Measurements from ENCODE around the gene SUPT6H.

SUPT6H gene

DNA sequence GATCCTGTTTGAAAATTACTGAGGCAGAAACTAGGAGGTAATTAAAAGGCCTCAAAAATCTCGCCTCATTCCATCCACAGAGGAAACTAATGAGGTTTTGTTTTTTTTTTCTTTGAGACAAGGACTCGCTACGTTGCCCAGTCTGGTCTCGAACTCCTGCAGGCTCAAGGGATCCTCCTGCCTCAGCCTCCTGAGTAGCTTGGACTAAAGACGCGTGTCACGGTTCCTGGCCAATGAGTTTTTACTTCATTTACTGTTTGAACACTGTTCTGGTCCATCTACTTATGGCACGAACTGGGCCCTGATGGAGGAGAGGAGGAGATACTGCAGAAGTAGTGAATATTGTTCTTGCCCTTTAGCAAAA is 16.4 kb upstream of the SUPT6H start (continued):
- TF ChIP-seq, protein P1, sequence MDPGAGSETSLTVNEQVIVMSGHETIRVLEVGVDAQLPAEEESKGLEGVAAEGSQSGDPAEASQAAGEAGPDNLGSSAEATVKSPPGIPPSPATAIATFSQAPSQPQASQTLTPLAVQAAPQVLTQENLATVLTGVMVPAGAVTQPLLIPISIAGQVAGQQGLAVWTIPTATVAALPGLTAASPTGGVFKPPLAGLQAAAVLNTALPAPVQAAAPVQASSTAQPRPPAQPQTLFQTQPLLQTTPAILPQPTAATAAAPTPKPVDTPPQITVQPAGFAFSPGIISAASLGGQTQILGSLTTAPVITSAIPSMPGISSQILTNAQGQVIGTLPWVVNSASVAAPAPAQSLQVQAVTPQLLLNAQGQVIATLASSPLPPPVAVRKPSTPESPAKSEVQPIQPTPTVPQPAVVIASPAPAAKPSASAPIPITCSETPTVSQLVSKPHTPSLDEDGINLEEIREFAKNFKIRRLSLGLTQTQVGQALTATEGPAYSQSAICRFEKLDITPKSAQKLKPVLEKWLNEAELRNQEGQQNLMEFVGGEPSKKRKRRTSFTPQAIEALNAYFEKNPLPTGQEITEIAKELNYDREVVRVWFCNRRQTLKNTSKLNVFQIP (CRISPR knock-in tag; IDR thresholded peaks at IDR 0.05; ENCODE audit: borderline replicate concordance, low read depth), result no peak
- no peak for TF ChIP-seq TOX (CRISPR knock-in tag; IDR thresholded peaks at IDR 0.05; ENCODE audit: borderline replicate concordance)

GRCh38 chr17:28646039-28646754 is 15.8 kb upstream of the SUPT6H start:
- ATAC-seq, result no peak
- TF ChIP-seq ISL1 (CRISPR knock-in tag; IDR thresholded peaks at IDR 0.05) (no peak), OSR1 (CRISPR knock-in tag; IDR thresholded peaks at IDR 0.05) (no peak), PATZ1 (CRISPR knock-in tag; IDR thresholded peaks at IDR 0.05; ENCODE audit: borderline replicate concordance) (no peak), ZFP30 (CRISPR knock-in tag; IDR thresholded peaks at IDR 0.05) (no peak), ZC3H10 (CRISPR knock-in tag; IDR thresholded peaks at IDR 0.05) (no peak), CREB5 (CRISPR knock-in tag; IDR thresholded peaks at IDR 0.05; ENCODE audit: low read depth) (no peak)

GRCh38 chr17:28648698-28649097 is 13.3 kb upstream of the SUPT6H start:
- no peak for ATAC-seq
- TF ChIP-seq GLIS3 (CRISPR knock-in tag; IDR thresholded peaks at IDR 0.05), result no peak
- no peak for TF ChIP-seq ZFP30 (CRISPR knock-in tag; IDR thresholded peaks at IDR 0.05)
- TF ChIP-seq PPARA (CRISPR knock-in tag; IDR thresholded peaks at IDR 0.05; ENCODE audit: borderline replicate concordance), result no peak
- no peak for TF ChIP-seq TOX (CRISPR knock-in tag; IDR thresholded peaks at IDR 0.05; ENCODE audit: borderline replicate concordance)
- TF ChIP-seq SNAI2 (CRISPR knock-in tag; IDR thresholded peaks at IDR 0.05), result no peak
- no peak for TF ChIP-seq ZNF70 (CRISPR knock-in tag; IDR thresholded peaks at IDR 0.05)
- TF ChIP-seq, protein P2, sequence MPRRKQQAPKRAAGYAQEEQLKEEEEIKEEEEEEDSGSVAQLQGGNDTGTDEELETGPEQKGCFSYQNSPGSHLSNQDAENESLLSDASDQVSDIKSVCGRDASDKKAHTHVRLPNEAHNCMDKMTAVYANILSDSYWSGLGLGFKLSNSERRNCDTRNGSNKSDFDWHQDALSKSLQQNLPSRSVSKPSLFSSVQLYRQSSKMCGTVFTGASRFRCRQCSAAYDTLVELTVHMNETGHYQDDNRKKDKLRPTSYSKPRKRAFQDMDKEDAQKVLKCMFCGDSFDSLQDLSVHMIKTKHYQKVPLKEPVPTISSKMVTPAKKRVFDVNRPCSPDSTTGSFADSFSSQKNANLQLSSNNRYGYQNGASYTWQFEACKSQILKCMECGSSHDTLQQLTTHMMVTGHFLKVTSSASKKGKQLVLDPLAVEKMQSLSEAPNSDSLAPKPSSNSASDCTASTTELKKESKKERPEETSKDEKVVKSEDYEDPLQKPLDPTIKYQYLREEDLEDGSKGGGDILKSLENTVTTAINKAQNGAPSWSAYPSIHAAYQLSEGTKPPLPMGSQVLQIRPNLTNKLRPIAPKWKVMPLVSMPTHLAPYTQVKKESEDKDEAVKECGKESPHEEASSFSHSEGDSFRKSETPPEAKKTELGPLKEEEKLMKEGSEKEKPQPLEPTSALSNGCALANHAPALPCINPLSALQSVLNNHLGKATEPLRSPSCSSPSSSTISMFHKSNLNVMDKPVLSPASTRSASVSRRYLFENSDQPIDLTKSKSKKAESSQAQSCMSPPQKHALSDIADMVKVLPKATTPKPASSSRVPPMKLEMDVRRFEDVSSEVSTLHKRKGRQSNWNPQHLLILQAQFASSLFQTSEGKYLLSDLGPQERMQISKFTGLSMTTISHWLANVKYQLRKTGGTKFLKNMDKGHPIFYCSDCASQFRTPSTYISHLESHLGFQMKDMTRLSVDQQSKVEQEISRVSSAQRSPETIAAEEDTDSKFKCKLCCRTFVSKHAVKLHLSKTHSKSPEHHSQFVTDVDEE (CRISPR knock-in tag; IDR thresholded peaks at IDR 0.05), result no peak
- no peak for TF ChIP-seq ESRRG (CRISPR knock-in tag; IDR thresholded peaks at IDR 0.05)
- TF ChIP-seq OSR1 (CRISPR knock-in tag; IDR thresholded peaks at IDR 0.05), result no peak
- no peak for TF ChIP-seq ZC3H10 (CRISPR knock-in tag; IDR thresholded peaks at IDR 0.05)

DNA sequence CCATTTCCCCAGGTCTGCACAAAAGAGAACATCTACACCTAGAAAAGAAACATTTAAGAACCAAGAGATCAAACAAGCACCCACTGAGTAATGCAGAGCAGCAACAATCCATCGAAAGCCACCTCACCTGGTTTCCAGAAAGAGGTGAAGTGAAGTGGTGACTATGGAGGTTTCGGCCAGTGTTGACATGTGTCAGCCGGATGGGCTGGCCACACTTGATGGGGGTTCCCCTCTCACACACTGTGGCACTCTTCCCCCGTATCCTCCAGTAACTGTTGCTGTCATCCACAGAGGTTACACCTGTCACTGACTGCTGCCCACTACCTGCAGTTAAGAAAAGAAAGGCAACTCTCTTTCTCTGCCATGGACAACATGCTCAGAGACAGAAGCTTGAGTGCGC is 6.8 kb upstream of the SUPT6H start:
- no peak for TF ChIP-seq ZFP3 (CRISPR knock-in tag; IDR thresholded peaks at IDR 0.05)
- TF ChIP-seq ESRRG (CRISPR knock-in tag; IDR thresholded peaks at IDR 0.05), result no peak
- TF ChIP-seq RARB (CRISPR knock-in tag; IDR thresholded peaks at IDR 0.05), result no peak
- no peak for TF ChIP-seq OSR1 (CRISPR knock-in tag; IDR thresholded peaks at IDR 0.05)
- TF ChIP-seq TCF4 (CRISPR knock-in tag; IDR thresholded peaks at IDR 0.05; ENCODE audit: borderline replicate concordance), result no peak
- TF ChIP-seq ZNF565 (CRISPR knock-in tag; conservative IDR thresholded peaks at IDR 0.05; ENCODE audit: low read depth), result no peak
- TF ChIP-seq BACH2 (CRISPR knock-in tag; IDR thresholded peaks at IDR 0.05; ENCODE audit: borderline replicate concordance), result no peak
- ATAC-seq, result no peak

GRCh38 chr17:28657756-28658155 is 4.2 kb upstream of the SUPT6H start:
- no peak for ATAC-seq
- TF ChIP-seq RARB (CRISPR knock-in tag; IDR thresholded peaks at IDR 0.05), result no peak
- TF ChIP-seq, protein P3, sequence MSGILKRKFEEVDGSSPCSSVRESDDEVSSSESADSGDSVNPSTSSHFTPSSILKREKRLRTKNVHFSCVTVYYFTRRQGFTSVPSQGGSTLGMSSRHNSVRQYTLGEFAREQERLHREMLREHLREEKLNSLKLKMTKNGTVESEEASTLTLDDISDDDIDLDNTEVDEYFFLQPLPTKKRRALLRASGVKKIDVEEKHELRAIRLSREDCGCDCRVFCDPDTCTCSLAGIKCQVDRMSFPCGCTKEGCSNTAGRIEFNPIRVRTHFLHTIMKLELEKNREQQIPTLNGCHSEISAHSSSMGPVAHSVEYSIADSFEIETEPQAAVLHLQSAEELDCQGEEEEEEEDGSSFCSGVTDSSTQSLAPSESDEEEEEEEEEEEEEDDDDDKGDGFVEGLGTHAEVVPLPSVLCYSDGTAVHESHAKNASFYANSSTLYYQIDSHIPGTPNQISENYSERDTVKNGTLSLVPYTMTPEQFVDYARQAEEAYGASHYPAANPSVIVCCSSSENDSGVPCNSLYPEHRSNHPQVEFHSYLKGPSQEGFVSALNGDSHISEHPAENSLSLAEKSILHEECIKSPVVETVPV (CRISPR knock-in tag; IDR thresholded peaks at IDR 0.05), result no peak
- no peak for TF ChIP-seq PATZ1 (CRISPR knock-in tag; IDR thresholded peaks at IDR 0.05; ENCODE audit: borderline replicate concordance)
- TF ChIP-seq ZC3H10 (CRISPR knock-in tag; IDR thresholded peaks at IDR 0.05), result no peak
- TF ChIP-seq, protein P2 (CRISPR knock-in tag; IDR thresholded peaks at IDR 0.05), result no peak
- no peak for TF ChIP-seq OSR1 (CRISPR knock-in tag; IDR thresholded peaks at IDR 0.05)
- TF ChIP-seq ZNF70 (CRISPR knock-in tag; IDR thresholded peaks at IDR 0.05), result no peak
